ENCODE results near the gene SMARCA5. TPM values are rescaled to one million over a fixed set of nuclear protein-coding genes. Genes with fewer than 3 reads are reported as not detected.
A peak's percentile ranks its signal among the peaks of the same experiment; 100 is the strongest.

SMARCA5 gene
- total RNA-seq, 1 donor = 47.4 TPM

DNA sequence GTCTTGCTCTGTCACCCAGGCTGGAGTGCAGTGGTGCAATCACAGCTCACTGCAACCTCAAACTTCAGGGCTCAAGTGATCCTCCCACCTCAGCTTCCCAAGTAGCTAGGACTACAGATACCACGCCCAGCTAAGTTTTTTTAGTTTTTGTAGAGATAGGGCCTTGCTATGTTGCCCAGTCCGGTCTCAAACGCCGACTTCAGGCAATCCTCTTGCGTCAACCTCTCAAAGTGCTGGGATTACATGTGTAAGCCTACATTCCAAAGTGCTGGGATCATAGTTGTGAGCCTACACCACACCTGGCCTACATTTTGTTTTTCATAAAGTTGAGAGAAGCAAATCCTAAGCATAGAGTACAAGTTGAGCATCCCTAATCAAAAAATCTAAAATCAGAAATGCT lies 42.2 kb downstream of the SMARCA5 start:
- H3K4me3 ChIP-seq (ENCODE audit: low read depth, low read length) = no peak overlapping the region
- DNase-seq (ENCODE audit: low read depth) = no peak
- TF ChIP-seq, protein P1, sequence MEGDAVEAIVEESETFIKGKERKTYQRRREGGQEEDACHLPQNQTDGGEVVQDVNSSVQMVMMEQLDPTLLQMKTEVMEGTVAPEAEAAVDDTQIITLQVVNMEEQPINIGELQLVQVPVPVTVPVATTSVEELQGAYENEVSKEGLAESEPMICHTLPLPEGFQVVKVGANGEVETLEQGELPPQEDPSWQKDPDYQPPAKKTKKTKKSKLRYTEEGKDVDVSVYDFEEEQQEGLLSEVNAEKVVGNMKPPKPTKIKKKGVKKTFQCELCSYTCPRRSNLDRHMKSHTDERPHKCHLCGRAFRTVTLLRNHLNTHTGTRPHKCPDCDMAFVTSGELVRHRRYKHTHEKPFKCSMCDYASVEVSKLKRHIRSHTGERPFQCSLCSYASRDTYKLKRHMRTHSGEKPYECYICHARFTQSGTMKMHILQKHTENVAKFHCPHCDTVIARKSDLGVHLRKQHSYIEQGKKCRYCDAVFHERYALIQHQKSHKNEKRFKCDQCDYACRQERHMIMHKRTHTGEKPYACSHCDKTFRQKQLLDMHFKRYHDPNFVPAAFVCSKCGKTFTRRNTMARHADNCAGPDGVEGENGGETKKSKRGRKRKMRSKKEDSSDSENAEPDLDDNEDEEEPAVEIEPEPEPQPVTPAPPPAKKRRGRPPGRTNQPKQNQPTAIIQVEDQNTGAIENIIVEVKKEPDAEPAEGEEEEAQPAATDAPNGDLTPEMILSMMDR (IDR thresholded peaks at IDR 0.05; ENCODE audit: insufficient read depth, low read length) = no peak

DNA sequence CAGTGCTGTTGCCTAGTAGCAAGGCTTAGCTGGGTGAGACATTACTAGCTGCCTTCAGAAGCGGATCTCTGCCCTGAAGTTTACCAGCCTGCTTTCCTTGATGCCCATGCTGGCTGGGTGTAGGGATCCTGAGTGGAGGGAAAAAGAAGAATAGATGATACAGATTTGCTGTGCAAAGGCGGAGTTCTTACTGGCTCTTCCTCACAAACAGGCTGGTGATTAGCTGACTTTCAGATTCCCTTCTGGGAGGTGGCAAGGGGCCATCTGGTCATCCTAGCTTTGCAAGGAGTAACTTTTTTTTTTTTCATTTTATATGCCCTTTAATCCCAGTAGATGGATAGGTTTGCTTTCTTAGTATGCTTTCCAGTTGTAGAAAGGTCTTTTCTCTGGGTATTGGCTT lies 44.8 kb downstream of the SMARCA5 start:
- TF ChIP-seq, protein P1 (IDR thresholded peaks at IDR 0.05; ENCODE audit: insufficient read depth, low read length) = no peak
- H3K4me3 ChIP-seq (ENCODE audit: low read depth, low read length) = no peak overlapping the region
- no peak for DNase-seq (ENCODE audit: low read depth)

DNA sequence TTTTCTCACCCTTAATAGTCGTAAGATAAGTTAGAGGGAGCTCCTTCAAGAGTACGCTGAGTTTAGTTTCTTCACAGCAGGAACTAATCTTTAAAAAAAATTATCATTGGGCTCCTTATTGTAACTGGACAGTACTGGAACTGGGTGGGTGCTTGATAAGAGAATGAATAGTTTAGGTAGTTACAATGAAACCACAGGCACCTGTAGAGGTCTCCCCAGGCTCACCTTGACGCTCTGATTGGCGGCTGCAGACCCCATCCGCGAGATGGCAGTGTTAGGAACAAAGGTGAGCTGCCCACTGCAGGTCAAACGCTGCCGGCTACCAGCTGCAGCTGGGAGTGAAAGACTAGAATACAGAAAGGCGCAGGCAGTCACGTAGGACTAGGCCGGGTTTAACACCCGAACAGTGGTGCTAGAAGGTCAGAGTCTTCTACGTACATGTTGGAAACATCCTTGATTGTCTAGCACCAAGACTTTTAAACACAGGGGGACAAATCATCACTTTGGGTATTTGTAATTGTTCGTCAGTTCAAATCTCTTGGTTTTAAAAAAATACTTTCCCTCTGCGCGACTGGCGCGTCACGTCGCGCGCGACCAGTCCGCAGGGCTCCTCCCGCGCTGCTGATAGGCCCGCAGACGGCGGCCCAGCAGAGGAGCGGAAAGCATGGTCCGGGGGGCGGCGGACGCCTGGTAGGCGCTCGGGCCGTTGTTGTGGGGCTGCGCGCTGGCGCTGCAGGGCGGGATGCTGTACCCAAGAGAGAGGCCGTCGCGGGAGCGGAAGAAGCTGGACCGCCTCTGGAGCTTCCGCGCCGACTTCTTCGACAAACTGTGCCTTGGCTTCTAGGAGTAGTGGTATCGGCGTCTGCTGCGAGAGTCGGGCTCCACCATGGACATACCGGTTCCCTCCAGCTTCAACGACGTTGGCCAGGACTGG lies 45.6 kb downstream of the SMARCA5 start:
- TF ChIP-seq, protein P1 (IDR thresholded peaks at IDR 0.05; ENCODE audit: insufficient read depth, low read length) = peak; percentile 32
- H3K4me3 ChIP-seq (ENCODE audit: low read depth, low read length) = peak overlapping the region; percentile 66
- peak; percentile 43 for DNase-seq (ENCODE audit: low read depth)

DNA sequence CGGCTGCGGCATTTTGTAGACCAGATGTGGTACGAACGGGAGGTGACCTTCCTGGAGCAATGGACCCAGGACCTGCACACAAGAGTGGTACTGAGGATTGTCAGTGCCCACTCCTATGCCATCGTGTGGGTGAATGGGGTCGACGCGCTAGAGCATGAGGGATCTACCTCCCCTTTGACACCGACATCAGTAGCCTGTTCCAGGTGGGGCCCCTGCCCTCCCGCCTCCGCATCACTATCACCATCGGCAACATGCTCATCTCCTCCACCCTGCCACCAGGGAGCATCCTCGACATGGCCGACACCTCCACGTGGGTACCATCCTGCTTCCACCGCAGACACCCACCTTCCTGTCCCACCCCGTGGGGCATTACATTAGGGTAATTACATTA lies 46.2 kb downstream of the SMARCA5 start:
- peak overlapping the region; percentile 66 for H3K4me3 ChIP-seq (ENCODE audit: low read depth, low read length)
- TF ChIP-seq, protein P1 (IDR thresholded peaks at IDR 0.05; ENCODE audit: insufficient read depth, low read length) = no peak
- no peak for DNase-seq (ENCODE audit: low read depth)

DNA sequence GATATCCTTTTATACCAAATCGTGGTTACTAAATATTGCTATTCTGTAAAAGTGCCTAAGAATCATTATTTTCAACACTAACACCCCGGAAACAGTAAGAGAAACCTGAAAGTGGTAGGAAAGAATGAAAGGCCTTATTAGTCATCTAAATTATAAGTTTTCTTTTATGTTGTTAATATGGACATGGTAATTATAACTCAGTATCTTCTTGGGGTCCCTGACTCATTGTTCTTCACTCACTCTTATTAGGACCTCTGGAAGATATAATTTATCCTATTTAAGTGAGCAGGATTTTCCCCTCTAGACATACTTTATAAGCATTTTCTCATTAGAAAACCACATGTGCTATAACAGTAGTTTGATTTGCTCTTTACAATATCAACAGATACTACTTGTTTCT lies 51.0 kb downstream of the SMARCA5 start:
- TF ChIP-seq, protein P1 (IDR thresholded peaks at IDR 0.05; ENCODE audit: insufficient read depth, low read length) = no peak
- no peak overlapping the region for H3K4me3 ChIP-seq (ENCODE audit: low read depth, low read length)
- DNase-seq (ENCODE audit: low read depth) = no peak

DNA sequence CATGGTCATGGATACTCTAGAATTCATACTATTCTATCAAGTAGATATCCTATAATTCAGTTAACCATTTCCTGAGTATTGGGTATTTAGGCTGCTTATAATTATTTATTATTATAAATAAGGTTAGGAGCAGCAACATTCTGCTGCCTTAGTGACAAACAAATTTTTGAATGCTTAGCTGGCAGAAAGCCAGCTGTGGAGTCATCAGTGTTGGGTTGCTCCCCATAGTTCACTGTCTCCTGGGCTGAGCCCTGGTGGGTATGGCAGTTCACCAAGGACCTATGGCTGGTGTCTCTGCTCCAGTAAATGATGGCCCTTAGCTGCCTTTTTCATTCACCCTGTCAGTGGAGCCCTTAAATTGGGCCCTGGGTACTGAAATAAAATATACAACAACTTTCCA lies 61.8 kb downstream of the SMARCA5 start:
- no peak overlapping the region for H3K4me3 ChIP-seq (ENCODE audit: low read depth, low read length)
- TF ChIP-seq, protein P1 (IDR thresholded peaks at IDR 0.05; ENCODE audit: insufficient read depth, low read length) = no peak
- no peak for DNase-seq (ENCODE audit: low read depth)
